Activated CD4-positive, alpha-beta memory T cell treated with anti-CD3 and anti-CD28 coated beads for 36 hours (primary cell): ENCODE data around the gene TRIM47. TPM values are rescaled to one million over a fixed set of nuclear protein-coding genes. Genes with fewer than 3 reads are reported as not detected.

Experiments
- CTCF ChIA-PET: fragments of 350-600 bp; sonication (Branson Sonifier 250); formaldehyde crosslinking; loops from one replicate; lab custom pipeline; 2021; ENCODE audit warnings: antibody characterized with exemption, inconsistent platforms; lab: Charles Lee
- POLR2A ChIA-PET: fragments of 350-600 bp; sonication (Branson Sonifier 250); formaldehyde crosslinking; loops from one replicate; lab custom pipeline; 2021; ENCODE audit warnings: antibody characterized with exemption; lab: Charles Lee
- DNase-seq: peaks from one replicate; pipeline ENCODE4 v3.0.0-alpha.2; 2020
- H3K27ac Mint-ChIP-seq: one replicate; pipeline ENCODE4 v1.8.0; 2021; ENCODE audit warnings: mixed read lengths
- H3K27me3 Mint-ChIP-seq: one replicate; pipeline ENCODE4 v1.8.0; 2021; ENCODE audit warnings: mixed read lengths
- H3K36me3 Mint-ChIP-seq: one replicate; pipeline ENCODE4 v1.8.0; 2021; ENCODE audit warnings: mixed read lengths
- H3K4me1 Mint-ChIP-seq: one replicate; pipeline ENCODE4 v1.8.0; 2021; ENCODE audit warnings: low read depth, mixed read lengths
- H3K4me3 Mint-ChIP-seq: one replicate; pipeline ENCODE4 v1.8.0; 2021; ENCODE audit warnings: mild to moderate bottlenecking, mixed read lengths
- H3K9me3 Mint-ChIP-seq: one replicate; pipeline ENCODE4 v1.8.0; 2021; ENCODE audit warnings: mixed read lengths
- intact Hi-C: fragments of 100-400 bp; cut with micrococcal nuclease; formaldehyde crosslinking; loops from one replicate; pipeline ENCODE4 v1.15.1; 2023
- total RNA-seq, 2 experiments: library from RNA; stranded (reverse); gene quantifications; one replicate each; pipeline ENCODE4 v1.2.3, GENCODE V29; 2021

Gene TRIM47
- total RNA-seq, 2 experiments from 2014 or later = 18.5 to 19.5 TPM

GRCh38 chr17:75904749-75905521 lies 26.6 kb upstream of the TRIM47 start, which contains the start of gene MRPL38:
Gene MRPL38 (minus strand): TSS chr17:75904884. CDS start chr17:75904875, 9 bp downstream.
- DNase-seq = peak; percentile 97
- POLR2A ChIA-PET = interaction anchor here (0.7 to 2.6 kb wide), 3 partner anchors 8 to 96 kb away, joined by 3 to 10 read pairs (median 3); partner anchors contain the start of genes CDK3 and TRIM65
- H3K27ac Mint-ChIP-seq = peak within 1 kb of the TSS; percentile 90
- intact Hi-C loops = loop anchor here (1.0 to 10.0 kb wide), 5 partner anchors 36 to 370 kb away; partner anchors contain the start of genes ACOX1, CDK3, FBF1 and TEN1
- H3K27me3 Mint-ChIP-seq = no peaks in the 10 kb centered on the region
- H3K36me3 Mint-ChIP-seq = peaks cover 7% of the 10 kb centered on the region
- no peaks in the 10 kb centered on the region for H3K9me3 Mint-ChIP-seq
- peaks cover 17% of the 10 kb centered on the region for H3K4me1 Mint-ChIP-seq
- CTCF ChIA-PET = interaction anchor here (0.6 to 4.6 kb wide), 28 partner anchors 10 to 478 kb away, joined by 3 to 24 read pairs (median 4); partner anchors contain the start of genes ACOX1, CDK3, FBF1 and TEN1
- peak within 1 kb of the TSS; percentile 99 for H3K4me3 Mint-ChIP-seq

- Mint-ChIP-seq H3K4me1 (peaks cover 20% of the 10 kb centered on the region), H3K9me3 (no peaks in the 10 kb centered on the region), H3K4me3 (no peak overlapping the region), H3K27ac (no peak overlapping the region), H3K36me3 (peaks cover 14% of the 10 kb centered on the region), H3K27me3 (no peaks in the 10 kb centered on the region)
- no peak for DNase-seq
- CTCF ChIA-PET = interaction anchor here (0.6 to 2.2 kb wide), 3 partner anchors 12 to 82 kb away, joined by 3 to 7 read pairs (median 3); no protein-coding TSS in a partner anchor
- intact Hi-C loops = loop anchor here (10.0 kb wide), 1 partner anchor 372 kb away; no protein-coding TSS in a partner anchor
- POLR2A ChIA-PET = no interaction called here
Observed at GRCh38 chr17:75902406-75902805, 24.0 kb upstream of the TRIM47 start.

- POLR2A ChIA-PET = no interaction called here
- peaks cover 14% of the 10 kb centered on the region for H3K36me3 Mint-ChIP-seq
- CTCF ChIA-PET = no interaction called here
- no peak for DNase-seq
- no peak overlapping the region for H3K4me3 Mint-ChIP-seq
- no peak overlapping the region for H3K27ac Mint-ChIP-seq
- intact Hi-C loops = loop anchor here (10.0 kb wide), 1 partner anchor 373 kb away; no protein-coding TSS in a partner anchor
- peaks cover 22% of the 10 kb centered on the region for H3K4me1 Mint-ChIP-seq
- no peaks in the 10 kb centered on the region for H3K9me3 Mint-ChIP-seq
- H3K27me3 Mint-ChIP-seq = no peaks in the 10 kb centered on the region
Observed at GRCh38 chr17:75901727-75902126, 23.3 kb upstream of the TRIM47 start.

GRCh38 chr17:75900691-75901533 lies 22.5 kb upstream of the TRIM47 start:
- H3K27me3 Mint-ChIP-seq = no peaks in the 10 kb centered on the region
- no peaks in the 10 kb centered on the region for H3K9me3 Mint-ChIP-seq
- no peak overlapping the region for H3K27ac Mint-ChIP-seq
- POLR2A ChIA-PET = no interaction called here
- H3K4me3 Mint-ChIP-seq = no peak overlapping the region
- DNase-seq = no peak
- peaks cover 14% of the 10 kb centered on the region for H3K36me3 Mint-ChIP-seq
- intact Hi-C loops = loop anchor here (10.0 kb wide), 1 partner anchor 374 kb away; no protein-coding TSS in a partner anchor
- CTCF ChIA-PET = interaction anchor here (1.0 to 1.6 kb wide), 3 partner anchors 25 to 45 kb away, joined by 3 to 5 read pairs (median 3); no protein-coding TSS in a partner anchor
- peaks cover 20% of the 10 kb centered on the region for H3K4me1 Mint-ChIP-seq

- H3K27ac Mint-ChIP-seq = no peak overlapping the region
- no peak overlapping the region for H3K4me3 Mint-ChIP-seq
- ChIA-PET CTCF (interaction anchor here (1.0 to 1.6 kb wide), 3 partner anchors 24 to 44 kb away, joined by 3 to 5 read pairs (median 3); no protein-coding TSS in a partner anchor), POLR2A (interaction anchor here (0.7 kb wide), 1 partner anchor 279 kb away, joined by 4 read pairs; no protein-coding TSS in a partner anchor)
- no peak for DNase-seq
- H3K36me3 Mint-ChIP-seq = peaks cover 14% of the 10 kb centered on the region
- no peaks in the 10 kb centered on the region for H3K27me3 Mint-ChIP-seq
- no peaks in the 10 kb centered on the region for H3K9me3 Mint-ChIP-seq
- peaks cover 25% of the 10 kb centered on the region for H3K4me1 Mint-ChIP-seq
- intact Hi-C loops = loop anchor here (5.0 to 10.0 kb wide), 3 partner anchors 118 to 375 kb away; partner anchors contain the start of genes GALR2, SRP68 and UNK
Observed at GRCh38 chr17:75899767-75900468, 21.5 kb upstream of the TRIM47 start.

- H3K4me1 Mint-ChIP-seq = peaks cover 27% of the 10 kb centered on the region
- CTCF ChIA-PET = interaction anchor here (1.0 to 1.6 kb wide), 2 partner anchors 38 to 43 kb away, joined by 3 to 5 read pairs; no protein-coding TSS in a partner anchor
- H3K9me3 Mint-ChIP-seq = no peaks in the 10 kb centered on the region
- no peaks in the 10 kb centered on the region for H3K27me3 Mint-ChIP-seq
- intact Hi-C loops = loop anchor here (5.0 kb wide), 2 partner anchors 117 to 173 kb away; partner anchors contain the start of genes GALR2, SRP68 and UNK
- H3K36me3 Mint-ChIP-seq = peaks cover 14% of the 10 kb centered on the region
- DNase-seq = no peak
- H3K4me3 Mint-ChIP-seq = no peak overlapping the region
- POLR2A ChIA-PET = interaction anchor here (0.7 kb wide), 1 partner anchor 279 kb away, joined by 4 read pairs; no protein-coding TSS in a partner anchor
- no peak overlapping the region for H3K27ac Mint-ChIP-seq
Observed at GRCh38 chr17:75899353-75899752, 21.0 kb upstream of the TRIM47 start.

- H3K36me3 Mint-ChIP-seq = peaks cover 12% of the 10 kb centered on the region
- no peaks in the 10 kb centered on the region for H3K27me3 Mint-ChIP-seq
- no peaks in the 10 kb centered on the region for H3K9me3 Mint-ChIP-seq
- H3K4me1 Mint-ChIP-seq = peaks cover 29% of the 10 kb centered on the region
- intact Hi-C loops = loop anchor here (5.0 kb wide), 2 partner anchors 116 to 174 kb away; partner anchors contain the start of genes GALR2, SRP68 and UNK
- ChIA-PET POLR2A (no interaction called here), CTCF (interaction anchor here (1.4 to 1.7 kb wide), 2 partner anchors 21 to 107 kb away, joined by 7 read pairs; partner anchors contain the start of gene TRIM47)
- H3K4me3 Mint-ChIP-seq = no peak overlapping the region
- no peak for DNase-seq
- H3K27ac Mint-ChIP-seq = no peak overlapping the region
Observed at GRCh38 chr17:75898791-75899190, 20.4 kb upstream of the TRIM47 start.

- Mint-ChIP-seq H3K27me3 (no peaks in the 10 kb centered on the region), H3K4me1 (peaks cover 26% of the 10 kb centered on the region), H3K27ac (no peak overlapping the region), H3K4me3 (no peak overlapping the region), H3K36me3 (peaks cover 12% of the 10 kb centered on the region), H3K9me3 (no peaks in the 10 kb centered on the region)
- intact Hi-C loops = loop anchor here (5.0 kb wide), 2 partner anchors 116 to 174 kb away; partner anchors contain the start of genes GALR2, SRP68 and UNK
- no peak for DNase-seq
- POLR2A ChIA-PET = no interaction called here
- CTCF ChIA-PET = interaction anchor here (0.5 to 2.5 kb wide), 5 partner anchors 20 to 108 kb away, joined by 3 to 11 read pairs (median 7); partner anchors contain the start of genes TRIM47 and WBP2
Observed at GRCh38 chr17:75898065-75898464, 19.7 kb upstream of the TRIM47 start.

GRCh38 chr17:75897160-75898019 lies 19.0 kb upstream of the TRIM47 start:
- peaks cover 12% of the 10 kb centered on the region for H3K36me3 Mint-ChIP-seq
- intact Hi-C loops = loop anchor here (2.0 to 5.0 kb wide), 4 partner anchors 21 to 175 kb away; partner anchors contain the start of genes GALR2, SRP68, UNK and WBP2
- DNase-seq = no peak
- H3K27ac Mint-ChIP-seq = peak overlapping the region; percentile 57
- H3K27me3 Mint-ChIP-seq = no peaks in the 10 kb centered on the region
- H3K9me3 Mint-ChIP-seq = no peaks in the 10 kb centered on the region
- CTCF ChIA-PET = interaction anchor here (0.5 to 2.8 kb wide), 16 partner anchors 20 to 513 kb away, joined by 3 to 14 read pairs (median 6); partner anchors contain the start of genes TRIM47 and WBP2
- H3K4me1 Mint-ChIP-seq = peaks cover 24% of the 10 kb centered on the region
- POLR2A ChIA-PET = interaction anchor here (1.1 to 2.7 kb wide), 6 partner anchors 8 to 118 kb away, joined by 4 to 13 read pairs (median 8); partner anchors contain the start of genes MRPL38, TRIM47 and UNC13D
- peak overlapping the region; percentile 48 for H3K4me3 Mint-ChIP-seq
